HS-5 (cell line): ENCODE results near the gene CHD9.
A peak's percentile ranks its signal among the peaks of the same experiment; 100 is the strongest.
"Not testable (repeated sequence)": the region's sequence is repeated elsewhere in the genome, so short reads cannot be mapped to it uniquely, and the experiment has no call there.

Source experiments
- DNase-seq: peaks from one replicate; pipeline ENCODE4 v3.0.0-alpha.2; 2012; ENCODE audit warnings: low read depth

The CHD9 gene

GRCh38 chr16:53207810-53208752 is 153.3 kb downstream of the CHD9 start:
- peak; percentile 48 for DNase-seq

GRCh38 chr16:53209429-53209828 is 154.6 kb downstream of the CHD9 start:
- DNase-seq: no peak

- DNase-seq: no peak
Observed at GRCh38 chr16:53209877-53210276, 155.1 kb downstream of the CHD9 start.

- DNase-seq: no peak
Observed at GRCh38 chr16:53211253-53211652, 156.5 kb downstream of the CHD9 start.

GRCh38 chr16:53212893-53213223 is 158.1 kb downstream of the CHD9 start:
- DNase-seq: no peak

GRCh38 chr16:53213542-53213941 is 158.8 kb downstream of the CHD9 start:
- DNase-seq: no peak

GRCh38 chr16:53216798-53217197 is 162.0 kb downstream of the CHD9 start:
- DNase-seq: no peak

GRCh38 chr16:53219371-53219770 is 164.6 kb downstream of the CHD9 start:
- no peak for DNase-seq

- peak; percentile 19 for DNase-seq
Observed at GRCh38 chr16:53219795-53220454, 165.1 kb downstream of the CHD9 start.

GRCh38 chr16:53220585-53220984 is 165.8 kb downstream of the CHD9 start:
- DNase-seq: no peak

GRCh38 chr16:53224951-53225533 is 170.3 kb downstream of the CHD9 start:
- no peak for DNase-seq

- DNase-seq: no peak
Observed at GRCh38 chr16:53232826-53233529, 178.2 kb downstream of the CHD9 start.

- no peak for DNase-seq
Observed at GRCh38 chr16:53234836-53235235, 180.0 kb downstream of the CHD9 start.

- no peak for DNase-seq
Observed at GRCh38 chr16:53235851-53236250, 181.1 kb downstream of the CHD9 start.

GRCh38 chr16:53249331-53249730 is 194.5 kb downstream of the CHD9 start:
- DNase-seq: no peak

- peak; percentile 58 for DNase-seq
Observed at GRCh38 chr16:53257001-53257400, 202.2 kb downstream of the CHD9 start.

GRCh38 chr16:53258809-53259208 is 204.0 kb downstream of the CHD9 start:
- DNase-seq: no peak

GRCh38 chr16:53261276-53261675 is 206.5 kb downstream of the CHD9 start:
- DNase-seq: no peak

- no peak for DNase-seq
Observed at GRCh38 chr16:53262645-53263044, 207.9 kb downstream of the CHD9 start.

GRCh38 chr16:53266156-53266555 is 211.4 kb downstream of the CHD9 start:
- DNase-seq: no peak

- not testable (repeated sequence) for DNase-seq
Observed at GRCh38 chr16:53278498-53278897, 223.7 kb downstream of the CHD9 start.

GRCh38 chr16:53281280-53281679 is 226.5 kb downstream of the CHD9 start:
- DNase-seq: no peak
